ENCODE measurements around the gene PIEZO2. TPM values are rescaled to one million over a fixed set of nuclear protein-coding genes. Genes with fewer than 3 reads are reported as not detected.
"Not testable (repeated sequence)": the region's sequence is repeated elsewhere in the genome, so short reads cannot be mapped to it uniquely, and the experiment has no call there.

PIEZO2 gene
- total and polyA plus RNA-seq, 7 donors, result 1.4 to 35.2 (median 25.1) TPM; not detected in 1

DNA sequence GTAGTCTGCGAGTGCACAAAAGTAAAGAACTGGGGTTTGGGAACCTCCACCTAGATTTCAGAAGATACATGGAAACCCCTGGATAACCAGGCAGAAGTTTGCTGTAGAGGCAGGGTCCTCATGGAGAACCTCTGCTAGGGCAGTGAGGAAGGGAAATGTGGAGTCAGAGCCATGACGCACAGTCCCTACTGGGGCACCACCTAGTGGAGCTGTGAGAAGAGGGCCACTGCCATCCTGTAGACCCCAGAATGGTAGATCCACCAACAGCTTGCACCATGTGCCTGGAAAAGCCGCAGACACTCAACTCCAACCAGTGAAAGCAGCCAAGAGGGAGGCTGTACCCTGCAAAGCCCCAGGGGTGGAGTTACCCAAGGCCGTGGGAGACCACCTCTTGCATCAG lies 206.4 kb downstream of the PIEZO2 start:
- H3K9me3 ChIP-seq, result peaks cover 0 to 20% (median 12%) of the 10 kb centered on the region in 4 donors
- DNase-seq, result no peak
- no peak for TF ChIP-seq POLR2A (IDR thresholded peaks at IDR 0.05)
- H3K36me3 ChIP-seq, result no peaks in the 10 kb centered on the region
- H3K4me1 ChIP-seq, result peaks cover 0 to 3% (median 0%) of the 10 kb centered on the region in 4 donors
- no peak overlapping the region for H3K27ac ChIP-seq
- no peak overlapping the region for H3K4me3 ChIP-seq
- no peaks in the 10 kb centered on the region for H3K27me3 ChIP-seq
- intact Hi-C loops (cut with DNase I), result no loop called here
- WGBS, 2 donors, result 79 to 84% methylated on average over 4 of the region's 4 CpGs

DNA sequence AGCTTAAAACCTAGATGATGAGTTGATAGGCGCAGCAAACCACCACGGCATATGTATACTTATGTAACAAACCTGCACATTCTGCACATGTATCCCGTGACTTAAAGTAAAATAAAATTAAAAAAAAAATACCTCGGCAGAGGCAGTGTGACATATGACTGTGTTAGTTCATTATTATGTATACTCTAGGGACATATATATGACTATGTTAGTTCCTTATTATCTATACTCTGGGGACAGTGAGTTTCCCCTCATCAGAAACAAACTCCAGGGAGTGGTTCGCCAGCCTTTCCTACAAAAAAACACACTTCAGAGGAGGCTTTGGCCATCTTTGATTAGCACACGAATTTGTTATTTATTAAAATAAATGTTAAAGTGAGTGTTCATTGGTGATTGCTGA lies 209.5 kb downstream of the PIEZO2 start:
- no peaks in the 10 kb centered on the region for H3K36me3 ChIP-seq
- 66 to 80% methylated on average over 6 of the region's 6 CpGs for WGBS, 2 donors
- intact Hi-C loops (cut with DNase I), result no loop called here
- H3K4me1 ChIP-seq, result peaks cover 3 to 14% (median 10%) of the 10 kb centered on the region in 4 donors
- TF ChIP-seq POLR2AphosphoS5 (IDR thresholded peaks at IDR 0.05), result no peak
- no peak for DNase-seq
- no peak overlapping the region for H3K27ac ChIP-seq
- H3K9me3 ChIP-seq, result peaks cover 0 to 6% (median 1%) of the 10 kb centered on the region in 4 donors
- no peaks in the 10 kb centered on the region for H3K27me3 ChIP-seq
- H3K4me3 ChIP-seq, result no peak overlapping the region

DNA sequence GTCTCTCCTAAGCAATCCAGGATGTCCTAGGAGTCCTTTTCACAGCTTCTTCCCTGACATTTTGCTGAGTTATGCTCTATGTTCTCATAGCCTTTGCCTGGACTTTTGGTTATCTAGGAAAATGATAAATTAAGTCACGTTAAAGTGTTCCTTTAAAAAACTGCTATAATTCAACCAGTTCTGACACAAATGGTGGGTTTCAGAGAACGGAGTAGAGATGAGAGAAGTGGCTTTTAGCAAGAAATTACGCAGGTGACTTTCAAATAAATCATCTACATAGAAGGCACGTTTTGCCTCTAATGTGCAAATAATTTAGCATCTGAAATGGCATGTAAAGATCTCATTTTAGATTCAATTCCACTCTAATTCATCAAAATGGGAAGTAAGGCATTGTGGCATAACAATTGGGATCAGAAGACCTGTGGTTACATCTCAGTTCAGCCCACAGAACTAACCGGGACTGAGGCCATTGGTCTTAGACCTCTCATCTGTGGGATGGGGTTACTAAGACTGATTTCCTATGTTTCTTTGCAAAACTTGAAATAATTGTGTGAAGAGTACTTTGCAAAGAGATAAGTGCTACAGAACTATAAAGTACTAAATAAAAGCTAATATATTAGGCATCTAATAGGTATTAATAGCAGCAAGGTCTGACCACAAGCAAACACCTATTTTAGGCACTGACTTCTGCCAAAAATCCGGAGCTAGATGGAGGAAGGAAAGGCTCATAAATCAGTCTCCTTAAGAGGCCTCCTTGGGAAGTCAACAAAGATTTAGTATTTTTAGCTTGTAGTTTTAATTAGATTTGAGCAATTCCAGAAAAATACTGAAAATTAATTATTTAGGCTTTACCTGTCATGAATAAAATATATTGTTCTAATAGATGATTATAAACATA lies 211.4 kb downstream of the PIEZO2 start:
- Histone ChIP-seq H3K27me3 (no peaks in the 10 kb centered on the region), H3K4me1 (peaks cover 3 to 14% (median 10%) of the 10 kb centered on the region in 4 donors), H3K4me3 (no peak overlapping the region), H3K27ac (no peak overlapping the region), H3K9me3 (peaks cover 0 to 4% (median 0%) of the 10 kb centered on the region in 4 donors), H3K36me3 (no peaks in the 10 kb centered on the region)
- WGBS, 2 donors, result 48 to 51% methylated on average over 6 of the region's 6 CpGs
- TF ChIP-seq, protein P1, sequence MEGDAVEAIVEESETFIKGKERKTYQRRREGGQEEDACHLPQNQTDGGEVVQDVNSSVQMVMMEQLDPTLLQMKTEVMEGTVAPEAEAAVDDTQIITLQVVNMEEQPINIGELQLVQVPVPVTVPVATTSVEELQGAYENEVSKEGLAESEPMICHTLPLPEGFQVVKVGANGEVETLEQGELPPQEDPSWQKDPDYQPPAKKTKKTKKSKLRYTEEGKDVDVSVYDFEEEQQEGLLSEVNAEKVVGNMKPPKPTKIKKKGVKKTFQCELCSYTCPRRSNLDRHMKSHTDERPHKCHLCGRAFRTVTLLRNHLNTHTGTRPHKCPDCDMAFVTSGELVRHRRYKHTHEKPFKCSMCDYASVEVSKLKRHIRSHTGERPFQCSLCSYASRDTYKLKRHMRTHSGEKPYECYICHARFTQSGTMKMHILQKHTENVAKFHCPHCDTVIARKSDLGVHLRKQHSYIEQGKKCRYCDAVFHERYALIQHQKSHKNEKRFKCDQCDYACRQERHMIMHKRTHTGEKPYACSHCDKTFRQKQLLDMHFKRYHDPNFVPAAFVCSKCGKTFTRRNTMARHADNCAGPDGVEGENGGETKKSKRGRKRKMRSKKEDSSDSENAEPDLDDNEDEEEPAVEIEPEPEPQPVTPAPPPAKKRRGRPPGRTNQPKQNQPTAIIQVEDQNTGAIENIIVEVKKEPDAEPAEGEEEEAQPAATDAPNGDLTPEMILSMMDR (IDR thresholded peaks at IDR 0.05), result no peak
- no peak for TF ChIP-seq POLR2AphosphoS5 (IDR thresholded peaks at IDR 0.05)
- TF ChIP-seq EP300 (IDR thresholded peaks at IDR 0.05), result no peak
- no peak for TF ChIP-seq POLR2A (IDR thresholded peaks at IDR 0.05)
- intact Hi-C loops (cut with DNase I), result no loop called here
- no peak for DNase-seq

DNA sequence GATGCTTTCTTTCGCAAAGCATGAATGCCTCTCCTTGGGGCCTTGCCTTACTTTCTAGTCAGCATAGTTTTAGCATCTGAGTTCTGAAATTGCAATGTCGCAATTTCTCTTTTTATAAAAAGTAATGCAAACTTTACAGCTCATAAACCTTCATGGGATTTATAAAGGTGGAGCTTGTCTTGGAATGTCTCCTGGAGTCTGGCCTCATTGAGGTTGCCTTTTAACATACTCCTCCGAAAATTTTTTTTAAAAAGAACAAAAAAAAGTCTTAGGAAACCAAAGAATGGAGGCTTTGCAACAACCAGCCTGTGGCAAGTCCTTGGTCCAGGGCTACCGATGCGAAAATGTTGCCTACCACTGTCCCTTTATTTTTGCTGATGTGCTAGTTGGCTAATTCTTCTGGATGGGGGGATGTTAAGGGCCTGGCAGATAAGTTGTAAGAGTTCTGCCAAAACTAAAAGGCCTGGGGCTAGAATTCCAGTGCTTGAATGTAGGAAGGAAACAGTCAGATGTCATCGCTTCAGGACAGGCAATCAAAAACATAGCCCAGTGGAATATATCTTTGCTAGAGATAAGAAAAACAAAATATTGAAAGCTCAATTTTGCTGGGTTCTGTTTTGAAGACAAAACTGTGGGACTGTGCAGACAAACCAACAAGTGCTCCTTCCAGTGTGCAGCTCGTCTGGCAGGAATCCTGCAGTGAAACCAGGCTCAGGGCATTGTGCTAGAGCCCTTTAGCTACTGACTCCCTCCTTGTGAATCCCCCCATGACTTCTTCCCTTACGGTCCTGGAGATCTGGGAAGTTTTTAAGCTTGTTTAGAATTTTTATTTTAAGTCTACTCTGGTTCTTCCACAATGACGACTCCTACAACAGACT lies 213.0 kb downstream of the PIEZO2 start:
- peaks cover 3 to 14% (median 10%) of the 10 kb centered on the region in 4 donors for H3K4me1 ChIP-seq

DNA sequence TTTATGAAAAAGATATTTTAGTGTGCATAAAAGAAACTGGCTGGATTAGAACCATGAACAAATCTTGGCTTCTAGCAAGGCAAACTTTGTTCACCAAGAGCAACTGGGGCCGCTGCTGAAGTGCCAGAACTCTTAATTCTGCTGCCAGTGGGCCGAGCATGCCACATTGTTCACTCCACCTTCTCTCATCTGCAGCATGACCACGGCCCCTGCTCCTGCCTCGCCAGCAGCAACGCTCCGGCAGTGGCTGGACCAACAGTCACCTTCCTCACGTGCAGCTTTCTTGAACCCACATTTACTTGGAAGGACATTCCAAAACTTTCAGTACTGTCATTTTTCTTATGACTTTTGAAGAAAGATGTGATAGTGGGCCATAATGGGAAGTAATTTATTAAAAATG lies 213.8 kb downstream of the PIEZO2 start:
- WGBS, 2 donors, result 85 to 93% methylated on average over 7 of the region's 7 CpGs
- Histone ChIP-seq H3K4me1 (peaks cover 3 to 14% (median 10%) of the 10 kb centered on the region in 4 donors), H3K27ac (no peak overlapping the region), H3K4me3 (no peak overlapping the region), H3K36me3 (no peaks in the 10 kb centered on the region), H3K9me3 (no peaks in the 10 kb centered on the region), H3K27me3 (no peaks in the 10 kb centered on the region)
- intact Hi-C loops (cut with DNase I), result no loop called here
- no peak for DNase-seq
- no peak for TF ChIP-seq EP300 (IDR thresholded peaks at IDR 0.05)

More for the DNA sequence above, 213.0 kb downstream of the PIEZO2 start:
- DNase-seq, result no peak
- Histone ChIP-seq H3K27me3 (no peaks in the 10 kb centered on the region), H3K36me3 (no peaks in the 10 kb centered on the region), H3K4me3 (no peak overlapping the region), H3K27ac (peak overlapping the region in 1 of 4 donors; percentile 5), H3K9me3 (no peaks in the 10 kb centered on the region)
- no peak for TF ChIP-seq EP300 (IDR thresholded peaks at IDR 0.05)
- TF ChIP-seq, protein P1 (IDR thresholded peaks at IDR 0.05), result no peak
- TF ChIP-seq POLR2AphosphoS5 (IDR thresholded peaks at IDR 0.05), result no peak
- TF ChIP-seq POLR2A (IDR thresholded peaks at IDR 0.05), result no peak
- 71 to 79% methylated on average over 9 of the region's 9 CpGs for WGBS, 2 donors
- intact Hi-C loops (cut with DNase I), result no loop called here

DNA sequence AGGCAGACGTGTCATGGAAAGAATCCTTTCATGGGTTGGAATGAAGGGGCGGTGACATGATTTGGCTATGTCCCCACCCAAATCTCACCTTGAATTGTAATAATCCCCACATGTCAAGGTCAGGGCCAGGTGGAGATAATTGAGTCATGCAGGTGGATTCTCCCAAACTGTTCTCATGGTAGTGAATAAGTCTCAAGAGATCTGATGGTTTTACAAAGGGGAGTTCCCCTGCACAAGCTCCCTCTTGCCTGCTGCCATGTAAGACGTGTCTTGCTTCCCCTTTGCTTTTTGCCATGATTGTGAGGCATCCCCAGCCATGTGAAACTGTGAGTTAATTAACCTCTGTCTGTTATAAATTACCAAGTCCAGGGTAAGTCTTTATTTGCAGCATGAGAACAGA lies 215.7 kb downstream of the PIEZO2 start:
- intact Hi-C loops (cut with DNase I), result not testable (repeated sequence)

More for the DNA sequence above, 215.7 kb downstream of the PIEZO2 start:
- H3K36me3 ChIP-seq, H3K9me3 ChIP-seq, H3K27me3 ChIP-seq, DNase-seq, H3K27ac ChIP-seq, H3K4me3 ChIP-seq: not testable (repeated sequence)
- WGBS, 2 donors, result 78 to 87% methylated on average over 3 of the region's 3 CpGs
- peaks cover 0 to 22% (median 16%) of the 10 kb centered on the region in 4 donors for H3K4me1 ChIP-seq
